GM21529 (cell line): ENCODE measurements around the gene SEMA6D.

Experiments used
- ATAC-seq: cut with Tn5 transposase; IDR thresholded peaks from one replicate; pipeline ENCODE4 v1.9.1; 2021; ENCODE audit not compliant: unreplicated experiment

SEMA6D gene

GRCh38 chr15:47717036-47717612 lies at the start of gene SEMA6D:
Gene SEMA6D (plus strand): TSS chr15:47717505. CDS start chr15:47759799, 42,294 bp downstream.
- no peak for ATAC-seq

GRCh38 chr15:47669221-47669620 lies 48.1 kb upstream of the SEMA6D start:
- ATAC-seq, result no peak

GRCh38 chr15:47670365-47670764 lies 46.9 kb upstream of the SEMA6D start:
- no peak for ATAC-seq

GRCh38 chr15:47673232-47673761 lies 44.0 kb upstream of the SEMA6D start:
- no peak for ATAC-seq

- ATAC-seq, result no peak
These were observed 42.6 kb upstream of the SEMA6D start for GRCh38 chr15:47674586-47675232.

- no peak for ATAC-seq
These were observed 41.6 kb upstream of the SEMA6D start for GRCh38 chr15:47675735-47676134.

- ATAC-seq, result no peak
These were observed 39.3 kb upstream of the SEMA6D start for GRCh38 chr15:47678040-47678439.

GRCh38 chr15:47682661-47683060 lies 34.6 kb upstream of the SEMA6D start:
- no peak for ATAC-seq

- ATAC-seq, result no peak
These were observed 32.0 kb upstream of the SEMA6D start for GRCh38 chr15:47685141-47685870.

- ATAC-seq, result no peak
These were observed 28.7 kb upstream of the SEMA6D start for GRCh38 chr15:47688573-47689086.

- no peak for ATAC-seq
These were observed 27.6 kb upstream of the SEMA6D start for GRCh38 chr15:47689660-47690059.

GRCh38 chr15:47691882-47692281 lies 25.4 kb upstream of the SEMA6D start:
- ATAC-seq, result no peak

- ATAC-seq, result no peak
These were observed 21.0 kb upstream of the SEMA6D start for GRCh38 chr15:47696351-47696750.

GRCh38 chr15:47705281-47705997 lies 11.9 kb upstream of the SEMA6D start:
- ATAC-seq, result no peak

GRCh38 chr15:47707391-47707790 lies 9.9 kb upstream of the SEMA6D start:
- no peak for ATAC-seq

- ATAC-seq, result no peak
These were observed 8.9 kb upstream of the SEMA6D start for GRCh38 chr15:47708161-47708980.

GRCh38 chr15:47711655-47712054 lies 5.7 kb upstream of the SEMA6D start:
- no peak for ATAC-seq

GRCh38 chr15:47715402-47715801 lies 1.9 kb upstream of the SEMA6D start:
- ATAC-seq, result no peak

GRCh38 chr15:47715856-47716445 lies 1.4 kb upstream of the SEMA6D start:
- ATAC-seq, result no peak

GRCh38 chr15:47716516-47716915 lies 789 bp upstream of the SEMA6D start:
- ATAC-seq, result no peak
